GM21717 (cell line): ENCODE results near the gene SAMD4A.
A peak's percentile ranks its signal among the peaks of the same experiment; 100 is the strongest.

Source experiments
- ATAC-seq: cut with Tn5 transposase; IDR thresholded peaks from one replicate; pipeline ENCODE4 v1.9.1; 2021; ENCODE audit warnings: mild to moderate bottlenecking, moderate library complexity; ENCODE audit not compliant: unreplicated experiment

Gene SAMD4A

GRCh38 chr14:54627540-54628363, 60.8 kb downstream of the SAMD4A start:
- ATAC-seq, result peak; percentile 63

GRCh38 chr14:54629183-54629582, 62.3 kb downstream of the SAMD4A start:
- ATAC-seq, result no peak

GRCh38 chr14:54629635-54630360, 62.9 kb downstream of the SAMD4A start:
- ATAC-seq, result no peak

- ATAC-seq, result no peak
Observed at GRCh38 chr14:54631016-54631415, 64.1 kb downstream of the SAMD4A start.

- ATAC-seq, result no peak
Observed at GRCh38 chr14:54632452-54632851, 65.5 kb downstream of the SAMD4A start.

GRCh38 chr14:54633076-54633475, 66.1 kb downstream of the SAMD4A start:
- no peak for ATAC-seq

- ATAC-seq, result no peak
Observed at GRCh38 chr14:54637270-54638134, 70.6 kb downstream of the SAMD4A start.

- no peak for ATAC-seq
Observed at GRCh38 chr14:54638135-54638446, 71.2 kb downstream of the SAMD4A start.

GRCh38 chr14:54639611-54640010, 72.7 kb downstream of the SAMD4A start:
- ATAC-seq, result no peak

GRCh38 chr14:54640506-54640905, 73.6 kb downstream of the SAMD4A start:
- ATAC-seq, result no peak

- no peak for ATAC-seq
Observed at GRCh38 chr14:54642121-54642520, 75.2 kb downstream of the SAMD4A start.

- ATAC-seq, result no peak
Observed at GRCh38 chr14:54642801-54643695, 76.1 kb downstream of the SAMD4A start.

- ATAC-seq, result no peak
Observed at GRCh38 chr14:54643696-54644176, 76.8 kb downstream of the SAMD4A start.

GRCh38 chr14:54645639-54646038, 78.7 kb downstream of the SAMD4A start:
- no peak for ATAC-seq

- ATAC-seq, result no peak
Observed at GRCh38 chr14:54646626-54647025, 79.7 kb downstream of the SAMD4A start.

- no peak for ATAC-seq
Observed at GRCh38 chr14:54647378-54647777, 80.5 kb downstream of the SAMD4A start.

GRCh38 chr14:54649056-54649455, 82.1 kb downstream of the SAMD4A start:
- no peak for ATAC-seq

GRCh38 chr14:54650331-54650958, 83.5 kb downstream of the SAMD4A start:
- no peak for ATAC-seq

- no peak for ATAC-seq
Observed at GRCh38 chr14:54650959-54651351, 84.0 kb downstream of the SAMD4A start.

- ATAC-seq, result no peak
Observed at GRCh38 chr14:54651649-54652048, 84.7 kb downstream of the SAMD4A start.
